NCI-H82 treated with DMSO at 0.1 percent for 48 hours (cell line): Measurements from ENCODE around the gene PPP1R14C.

Experiments used
- DNase-seq: peaks from one replicate; lab custom pipeline; 2025; ENCODE audit not compliant: unreplicated experiment; lab: John Stamatoyannopoulos, UW

PPP1R14C gene

GRCh38 chr6:150245148-150245935, 102.5 kb downstream of the PPP1R14C start:
- no peak for DNase-seq

DNA sequence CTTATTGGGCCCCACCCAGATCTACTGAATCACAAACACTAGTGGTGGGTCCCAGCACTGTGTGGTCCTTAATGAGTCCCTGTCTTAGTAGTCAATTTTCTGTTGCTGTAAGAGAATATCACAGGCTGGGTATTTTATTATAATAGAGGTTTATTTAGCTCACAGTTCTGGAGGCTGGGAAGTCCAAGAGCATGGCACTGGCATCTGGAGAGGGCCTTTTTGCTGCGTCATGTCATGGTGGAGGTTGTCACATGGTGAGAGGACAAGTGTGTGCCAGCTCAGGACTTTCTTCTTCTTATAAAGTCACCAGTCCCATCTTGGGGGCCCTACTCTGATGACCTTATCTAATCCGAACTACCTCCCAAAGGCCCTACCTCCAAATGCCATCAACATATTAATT, 105.0 kb downstream of the PPP1R14C start:
- no peak for DNase-seq

GRCh38 chr6:150248300-150248699, 105.5 kb downstream of the PPP1R14C start:
- no peak for DNase-seq

DNA sequence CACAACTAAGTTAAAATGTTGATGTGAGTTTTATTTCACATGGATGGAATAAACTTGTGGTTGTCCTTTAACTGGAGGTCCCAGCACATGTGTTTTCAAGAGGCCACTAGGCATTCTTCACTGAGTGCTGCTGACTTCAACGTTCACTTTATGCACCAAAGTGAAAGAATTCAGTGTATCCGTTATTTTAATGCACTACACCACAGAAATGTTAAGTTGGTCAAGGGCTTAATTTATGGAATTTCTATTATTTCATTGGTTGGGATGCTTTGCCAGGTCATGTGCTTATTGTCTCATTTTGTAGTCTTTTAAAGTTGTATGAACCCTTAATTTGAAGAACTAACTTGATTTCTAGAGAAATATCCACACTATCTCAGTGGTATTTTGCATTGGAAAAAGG, 106.4 kb downstream of the PPP1R14C start:
- DNase-seq = no peak

DNA sequence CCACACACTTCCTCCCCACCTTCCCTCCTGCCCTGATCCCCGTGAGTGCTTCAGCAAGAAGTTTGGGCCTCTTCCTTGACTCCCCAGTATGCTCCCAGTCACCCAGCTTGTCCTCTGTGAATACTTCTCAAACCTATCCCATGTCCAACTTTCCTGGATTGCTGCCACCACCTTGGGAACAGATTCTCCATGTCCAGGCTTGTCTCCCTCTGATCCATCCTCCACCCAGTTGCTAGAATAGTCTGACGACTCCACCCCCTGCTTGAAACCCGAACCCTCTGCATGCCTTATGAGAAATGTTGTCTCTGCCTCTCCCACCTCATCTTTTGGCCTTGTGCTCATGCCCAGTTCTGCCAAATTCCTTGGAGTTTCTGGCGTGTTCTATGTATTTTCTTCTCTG, 108.0 kb downstream of the PPP1R14C start:
- DNase-seq = no peak

GRCh38 chr6:150251566-150252186, 108.8 kb downstream of the PPP1R14C start:
- DNase-seq = no peak

- no peak for DNase-seq
These were observed 110.0 kb downstream of the PPP1R14C start for GRCh38 chr6:150252714-150253444.

GRCh38 chr6:150253489-150253888, 110.6 kb downstream of the PPP1R14C start:
- DNase-seq = no peak

DNA sequence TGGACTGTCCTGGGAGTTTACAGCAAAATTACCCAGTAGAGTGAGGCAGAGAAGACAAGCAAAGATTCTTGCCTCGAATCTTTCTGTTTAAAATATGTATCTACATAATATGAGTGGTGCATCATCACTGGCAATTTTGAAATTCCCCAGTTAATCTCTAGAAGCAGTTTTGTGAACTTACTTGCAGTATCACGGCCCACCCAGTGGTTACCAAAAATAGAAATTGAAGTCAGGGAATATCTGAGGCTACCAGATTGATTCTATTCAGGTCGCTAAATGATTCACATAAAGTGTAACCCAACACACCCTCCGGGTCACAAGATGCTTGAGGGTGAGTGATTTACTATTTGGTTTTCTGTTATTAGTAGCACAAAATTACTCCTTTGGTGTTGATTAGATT, 111.9 kb downstream of the PPP1R14C start:
- DNase-seq = no peak

GRCh38 chr6:150255840-150256239, 113.0 kb downstream of the PPP1R14C start:
- no peak for DNase-seq

- no peak for DNase-seq
These were observed 113.9 kb downstream of the PPP1R14C start for GRCh38 chr6:150256618-150257272.

DNA sequence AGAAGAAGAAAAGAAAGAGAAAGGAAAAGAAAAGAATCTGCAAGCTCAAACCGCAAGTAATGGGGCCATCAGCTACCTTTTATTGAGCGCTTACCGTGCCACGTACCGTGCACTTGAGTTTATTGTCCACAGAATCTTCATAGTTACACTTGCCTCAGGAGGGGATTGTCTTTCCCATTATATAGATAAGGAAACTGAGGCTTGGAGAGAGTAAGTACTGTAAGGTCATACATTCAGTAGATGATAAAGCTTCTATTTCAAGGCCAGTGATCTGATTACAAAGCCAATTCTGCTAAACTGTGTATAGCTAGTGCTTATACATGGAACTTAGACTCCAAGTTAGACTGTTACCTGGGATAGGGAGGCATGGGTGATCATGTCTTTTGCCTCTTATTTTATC, 115.5 kb downstream of the PPP1R14C start:
- DNase-seq = no peak

DNA sequence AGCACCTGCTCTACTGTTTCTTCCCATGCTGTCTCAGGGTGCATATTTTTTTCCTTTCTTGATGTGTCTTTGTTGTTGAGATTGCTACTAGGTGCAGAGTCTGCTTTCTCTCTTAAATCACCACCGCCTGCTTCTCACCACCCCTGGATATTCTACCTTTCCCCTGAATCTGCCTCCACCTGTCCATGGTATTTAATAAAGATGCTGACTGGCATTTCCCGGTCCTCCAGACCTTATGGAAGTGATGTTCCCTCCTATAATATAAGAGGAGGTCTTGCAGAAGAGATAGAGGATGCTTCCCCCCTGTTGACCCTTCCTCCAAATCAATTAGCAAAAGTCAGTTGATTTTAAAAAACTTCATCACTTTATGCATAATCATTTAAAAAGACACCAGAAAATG, 118.1 kb downstream of the PPP1R14C start:
- no peak for DNase-seq

GRCh38 chr6:150261997-150262697, 119.3 kb downstream of the PPP1R14C start:
- no peak for DNase-seq

GRCh38 chr6:150263765-150264404, 121.0 kb downstream of the PPP1R14C start:
- no peak for DNase-seq

GRCh38 chr6:150266309-150266708, 123.5 kb downstream of the PPP1R14C start:
- DNase-seq = no peak

DNA sequence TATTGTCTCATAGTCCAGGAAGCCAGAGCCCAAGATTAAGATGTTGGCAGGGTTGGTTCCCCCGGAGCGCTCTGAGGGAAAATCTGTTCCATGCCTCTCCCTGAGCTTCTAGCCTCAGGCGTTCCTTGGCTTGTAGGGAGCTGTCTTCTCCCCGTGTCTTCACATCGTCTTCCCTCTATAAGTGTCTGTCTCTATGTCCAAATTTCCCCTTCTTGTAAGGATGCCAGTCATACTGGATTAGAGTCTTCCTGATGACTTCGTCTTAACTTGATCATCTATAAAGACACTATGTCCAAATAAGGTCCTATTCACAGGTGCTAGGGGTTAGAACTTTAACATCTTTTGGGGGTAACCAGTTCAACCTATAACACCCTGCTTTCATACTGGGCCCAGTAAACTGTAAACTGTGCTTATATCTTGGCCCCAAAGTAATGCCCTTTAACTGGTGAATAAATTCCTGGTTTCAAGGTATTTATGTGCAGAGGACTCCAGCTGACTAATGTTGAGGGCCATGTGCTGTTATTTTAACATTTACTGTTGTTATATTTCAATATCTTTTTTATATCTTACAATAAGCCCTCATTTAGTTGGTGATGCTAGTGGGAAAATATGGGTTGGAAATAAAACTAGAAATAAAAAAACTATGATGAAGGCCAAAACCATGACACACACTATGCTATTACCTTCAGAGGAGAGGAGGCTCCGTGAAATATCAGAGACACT, 124.3 kb downstream of the PPP1R14C start:
- DNase-seq = no peak

GRCh38 chr6:150267686-150268561, 125.1 kb downstream of the PPP1R14C start:
- no peak for DNase-seq
